Pancreas (tissue), 10 donors: Measurements from ENCODE around the gene INSC. TPM values are rescaled to one million over a fixed set of nuclear protein-coding genes. Genes with fewer than 3 reads are reported as not detected.

ENCODE experiments used
- ATAC-seq, 4 donors: fragments of 200-7000 bp; cut with Tn5 transposase; one replicate each; pipeline versions ENCODE4 v1.8.0 to v1.9.1; 2020; ENCODE audit warnings: mild to moderate bottlenecking in 4 of 4, moderate library complexity in 4 of 4
- DNase-seq, 6 donors: peaks; one replicate each; pipeline ENCODE4 v3.0.0-alpha.2; 2020
- FAIRE-seq: peaks from 2 replicates; lab custom pipeline; 2012; peaks lifted over from hg19 to GRCh38; lab: Jason Lieb, UNC
- H3K27ac ChIP-seq, 4 donors: fragments of 200-600 bp; sonication (generic); 1 replicate in 3 of 4; 2 replicates in 1 of 4; pipeline versions ENCODE4 v1.5.0 to v1.8.0; 2020
- H3K27me3 ChIP-seq, 4 donors: fragments of 200-600 bp; one replicate each; pipeline ENCODE4 v1.8.0; 2021
- H3K36me3 ChIP-seq, 3 donors: fragments of 200-600 bp; sonication (generic) in 1 of 3; one replicate each; pipeline versions ENCODE4 v1.5.0 to v1.8.0; 2020 to 2021
- H3K4me1 ChIP-seq, 3 donors: fragments of 200-600 bp; one replicate each; pipeline ENCODE4 v1.8.0; 2021
- H3K4me3 ChIP-seq, 4 donors: fragments of 200-600 bp; sonication (generic) in 2 of 4; one replicate each; pipeline versions ENCODE4 v1.5.0 to v1.8.0; 2020 to 2021
- H3K9me3 ChIP-seq, 4 donors: fragments of 200-600 bp; one replicate each; pipeline ENCODE4 v1.8.0; 2021
- CTCF ChIP-seq, 4 donors: fragments of 200-600 bp; sonication (generic) in 3 of 4; IDR thresholded peaks; one replicate each; pipeline versions ENCODE4 v1.5.0 to v1.8.0; 2021; ENCODE audit warnings: antibody characterized with exemption in 4 of 4
- WGBS, 2 donors: extraction: QIAGEN DNeasy Blood & Tissue Kit; methylation state at CpG; one replicate each; pipeline ENCODE4 v1.1.7; 2013; 5-methylcytosine and 5-hydroxymethylcytosine counted together
- intact Hi-C, 3 donors: fragments of 100-400 bp; cut with DNase I; formaldehyde crosslinking; loops; one replicate each; pipeline versions ENCODE4 v1.11.1 to v1.14.2; 2022
- polyA plus RNA-seq, 2 donors: library from polyadenylated mRNA; stranded (reverse); fragments of 200-250 nt; gene quantifications; one replicate each; pipeline ENCODE4 v1.2.3, GENCODE V29; 2013
- total RNA-seq, 6 donors: library from RNA; stranded (reverse); fragmentation: NEBNext Ultra II Directional in 4 of 6; extraction: Animal tissue kit (Norgen Biotek cat#: 25700) in 4 of 6; gene quantifications; one replicate each; pipeline versions ENCODE4 v1.2.1 to v1.2.4, GENCODE V29; 2021 to 2023
- donor health status: healthy with polysubstance abuse.
- donor health status: DM: no; HTN: no; CAD: no; lungs with moderate emphysema.
- donor health status: DM: no; HTN: no; CAD: no.
- donor health status: control.
- donor health status: control.
- donor health status: Bipolar disorder and iron deficiency.
- donor health status: DM: yes; HTN: yes; CAD: no.
- donor health status: DM: no; HTN: no; CAD: no.
- donor health status: DM: no; HTN: no; CAD: no.
- donor health status: DM: yes; HTN: yes; CAD: no.

INSC gene
- total and polyA plus RNA-seq, 8 donors, result 0.50 to 1.6 (median 0.57) TPM

GRCh38 chr11:15108592-15109130 lies 6.1 kb upstream of the INSC start:
- ATAC-seq (peak in 2 of 4 donors; percentile 73 to 78), FAIRE-seq (no peak), DNase-seq (no peak)
- Histone ChIP-seq H3K27me3 (no peaks in the 10 kb centered on the region), H3K27ac (no peak overlapping the region), H3K36me3 (no peaks in the 10 kb centered on the region), H3K4me3 (no peak overlapping the region), H3K4me1 (no peaks in the 10 kb centered on the region), H3K9me3 (no peaks in the 10 kb centered on the region)
- no peak for TF ChIP-seq CTCF (IDR thresholded peaks at IDR 0.05)
- intact Hi-C loops, result no loop called here
- WGBS, 2 donors, result 43 to 48% methylated on average over 2 of the region's 2 CpGs

- no peak for TF ChIP-seq CTCF (IDR thresholded peaks at IDR 0.05)
- H3K27ac ChIP-seq, result no peak overlapping the region
- no peaks in the 10 kb centered on the region for H3K27me3 ChIP-seq
- ATAC-seq (no peak), FAIRE-seq (no peak), DNase-seq (no peak)
- no peak overlapping the region for H3K4me3 ChIP-seq
- intact Hi-C loops, result no loop called here
- WGBS, 2 donors, result 83 to 84% methylated on average over 2 of the region's 2 CpGs
- no peaks in the 10 kb centered on the region for H3K36me3 ChIP-seq
- H3K4me1 ChIP-seq, result no peaks in the 10 kb centered on the region
- H3K9me3 ChIP-seq, result no peaks in the 10 kb centered on the region
Measured at GRCh38 chr11:15109602-15110001, 5.1 kb upstream of the INSC start.

- intact Hi-C loops, result no loop called here
- 90% methylated on average over 3 of the region's 3 CpGs for WGBS, 2 donors
- no peak overlapping the region for H3K27ac ChIP-seq
- H3K36me3 ChIP-seq, result no peaks in the 10 kb centered on the region
- DNase-seq (no peak), ATAC-seq (no peak), FAIRE-seq (no peak)
- H3K4me3 ChIP-seq, result no peak overlapping the region
- no peaks in the 10 kb centered on the region for H3K9me3 ChIP-seq
- no peaks in the 10 kb centered on the region for H3K27me3 ChIP-seq
- no peaks in the 10 kb centered on the region for H3K4me1 ChIP-seq
- TF ChIP-seq CTCF (IDR thresholded peaks at IDR 0.05), result no peak
Measured at GRCh38 chr11:15111215-15111614, 3.5 kb upstream of the INSC start.

GRCh38 chr11:15112131-15112541 lies 2.6 kb upstream of the INSC start:
- Histone ChIP-seq H3K4me3 (no peak overlapping the region), H3K36me3 (no peaks in the 10 kb centered on the region), H3K27me3 (no peaks in the 10 kb centered on the region), H3K27ac (no peak overlapping the region), H3K9me3 (no peaks in the 10 kb centered on the region), H3K4me1 (no peaks in the 10 kb centered on the region)
- DNase-seq (no peak), FAIRE-seq (no peak), ATAC-seq (no peak)
- intact Hi-C loops, result no loop called here
- TF ChIP-seq CTCF (IDR thresholded peaks at IDR 0.05), result no peak
- WGBS, 2 donors, result 85 to 90% methylated on average over 8 of the region's 8 CpGs

GRCh38 chr11:15113381-15113780 lies 1.3 kb upstream of the INSC start:
- TF ChIP-seq CTCF (IDR thresholded peaks at IDR 0.05), result no peak
- no peaks in the 10 kb centered on the region for H3K9me3 ChIP-seq
- no peaks in the 10 kb centered on the region for H3K4me1 ChIP-seq
- DNase-seq (no peak), ATAC-seq (no peak), FAIRE-seq (no peak)
- 82 to 85% methylated on average over 5 of the region's 5 CpGs for WGBS, 2 donors
- no peak overlapping the region for H3K4me3 ChIP-seq
- no peaks in the 10 kb centered on the region for H3K36me3 ChIP-seq
- no peaks in the 10 kb centered on the region for H3K27me3 ChIP-seq
- no peak overlapping the region for H3K27ac ChIP-seq
- intact Hi-C loops, result no loop called here
